Left ventricle myocardium inferior (tissue), 1 donor: Measurements from ENCODE around the gene DELE1. TPM values are rescaled to one million over a fixed set of nuclear protein-coding genes. Genes with fewer than 3 reads are reported as not detected.

Experiments
- DNase-seq: peaks from one replicate; pipeline ENCODE4 v3.0.0-alpha.2; 2020
- H3K27ac ChIP-seq: fragments of 200-600 bp; replicated peaks from 2 replicates; pipeline ENCODE4 v1.8.0; 2021
- H3K27me3 ChIP-seq: fragments of 200-600 bp; 2 replicates; pipeline ENCODE4 v1.8.0; 2021; ENCODE audit warnings: low read depth
- H3K36me3 ChIP-seq: fragments of 200-600 bp; 2 replicates; pipeline ENCODE4 v1.8.0; 2021
- H3K4me1 ChIP-seq: fragments of 200-600 bp; 2 replicates; pipeline ENCODE4 v1.8.0; 2021
- H3K4me3 ChIP-seq: fragments of 200-600 bp; 2 replicates; pipeline ENCODE4 v1.8.0; 2021; ENCODE audit warnings: mild to moderate bottlenecking, moderate library complexity
- H3K9me3 ChIP-seq: fragments of 200-600 bp; replicated peaks from 2 replicates; pipeline ENCODE4 v1.8.0; 2021
- CTCF ChIP-seq: fragments of 200-600 bp; IDR thresholded peaks from 2 replicates; pipeline ENCODE4 v1.8.0; 2021; ENCODE audit warnings: antibody characterized with exemption, mild to moderate bottlenecking, borderline replicate concordance
- intact Hi-C: fragments of 100-400 bp; cut with micrococcal nuclease; formaldehyde crosslinking; loops from one replicate; pipeline ENCODE4 v1.11.0; 2022
- total RNA-seq: library from RNA; stranded (reverse); fragmentation: NEBNext Ultra II Directional; extraction: Animal tissue kit (Norgen Biotek cat#: 25700); gene quantifications from one replicate; pipeline ENCODE4 v1.2.1, GENCODE V29; 2021
- donor health status: DM: no; HTN: yes; CAD: no; lungs with severe emphysema.

Gene DELE1
- total RNA-seq, 1 donor from 2014 or later: 125 TPM

GRCh38 chr5:141945511-141946051, 21.9 kb downstream of the DELE1 start:
- Histone ChIP-seq H3K27ac (peak overlapping the region; percentile 60), H3K9me3 (no peaks in the 10 kb centered on the region), H3K4me1 (peaks cover 89% of the 10 kb centered on the region), H3K4me3 (no peak overlapping the region), H3K36me3 (peaks cover 16% of the 10 kb centered on the region), H3K27me3 (no peaks in the 10 kb centered on the region)
- DNase-seq: no peak
- intact Hi-C loops: no loop called here
- no peak for TF ChIP-seq CTCF

- Histone ChIP-seq H3K9me3 (no peaks in the 10 kb centered on the region), H3K27ac (peak overlapping the region; percentile 45), H3K4me1 (peaks cover 89% of the 10 kb centered on the region), H3K36me3 (peaks cover 18% of the 10 kb centered on the region), H3K27me3 (no peaks in the 10 kb centered on the region), H3K4me3 (no peak overlapping the region)
- intact Hi-C loops: no loop called here
- DNase-seq: no peak
- no peak for TF ChIP-seq CTCF
Observed at GRCh38 chr5:141947316-141947715, 23.6 kb downstream of the DELE1 start.

- DNase-seq: no peak
- Histone ChIP-seq H3K4me3 (no peak overlapping the region), H3K27ac (peak overlapping the region; percentile 45), H3K36me3 (peaks cover 18% of the 10 kb centered on the region), H3K4me1 (peaks cover 92% of the 10 kb centered on the region), H3K9me3 (no peaks in the 10 kb centered on the region), H3K27me3 (no peaks in the 10 kb centered on the region)
- no peak for TF ChIP-seq CTCF
- intact Hi-C loops: no loop called here
Observed at GRCh38 chr5:141948812-141949211, 25.1 kb downstream of the DELE1 start.

GRCh38 chr5:141949511-141949910, 25.8 kb downstream of the DELE1 start:
- peaks cover 18% of the 10 kb centered on the region for H3K36me3 ChIP-seq
- peaks cover 90% of the 10 kb centered on the region for H3K4me1 ChIP-seq
- intact Hi-C loops: no loop called here

GRCh38 chr5:141950207-141951005, 26.7 kb downstream of the DELE1 start:
- peaks cover 18% of the 10 kb centered on the region for H3K36me3 ChIP-seq

More at GRCh38 chr5:141949511-141949910, 25.8 kb downstream of the DELE1 start:
- Histone ChIP-seq H3K27me3 (no peaks in the 10 kb centered on the region), H3K4me3 (no peak overlapping the region), H3K27ac (no peak overlapping the region), H3K9me3 (no peaks in the 10 kb centered on the region)
- TF ChIP-seq CTCF: no peak
- DNase-seq: no peak

More at GRCh38 chr5:141950207-141951005, 26.7 kb downstream of the DELE1 start:
- Histone ChIP-seq H3K9me3 (no peaks in the 10 kb centered on the region), H3K27ac (peak overlapping the region; percentile 88), H3K4me1 (peaks cover 81% of the 10 kb centered on the region), H3K4me3 (no peak overlapping the region), H3K27me3 (no peaks in the 10 kb centered on the region)
- TF ChIP-seq CTCF: no peak
- DNase-seq: no peak
- intact Hi-C loops: loop anchor here (10.0 kb wide), 1 partner anchor 56 kb away; no protein-coding TSS in a partner anchor
